GM19239 (cell line): ENCODE measurements around the gene HJURP.

Experiments
- DNase-seq: peaks from one replicate; pipeline ENCODE4 v3.0.0; 2011; ENCODE audit warnings: low spot score; ENCODE audit not compliant: insufficient read length
- FAIRE-seq: peaks from 2 replicates; lab custom pipeline; 2011; peaks lifted over from hg19 to GRCh38; lab: Jason Lieb, UNC

The HJURP gene

GRCh38 chr2:233816771-233817170 is 37.6 kb downstream of the HJURP start:
- no peak for FAIRE-seq
- DNase-seq, result no peak

GRCh38 chr2:233816334-233816733 is 38.0 kb downstream of the HJURP start:
- no peak for FAIRE-seq

GRCh38 chr2:233815861-233816260 is 38.5 kb downstream of the HJURP start:
- FAIRE-seq (no peak), DNase-seq (no peak)

More at GRCh38 chr2:233816334-233816733, 38.0 kb downstream of the HJURP start:
- DNase-seq, result no peak

- no peak for DNase-seq
- no peak for FAIRE-seq
Observed at GRCh38 chr2:233814056-233814835, 40.1 kb downstream of the HJURP start.

- FAIRE-seq, result no peak
- DNase-seq, result no peak
Observed at GRCh38 chr2:233813236-233814055, 40.9 kb downstream of the HJURP start.

- DNase-seq (no peak), FAIRE-seq (no peak)
Observed at GRCh38 chr2:233811732-233812131, 42.6 kb downstream of the HJURP start.

GRCh38 chr2:233811087-233811486 is 43.2 kb downstream of the HJURP start:
- FAIRE-seq (no peak), DNase-seq (no peak)

GRCh38 chr2:233810385-233810784 is 44.0 kb downstream of the HJURP start:
- DNase-seq, result no peak
- FAIRE-seq, result no peak

- no peak for DNase-seq
Observed at GRCh38 chr2:233807966-233808935, 46.1 kb downstream of the HJURP start.

GRCh38 chr2:233807215-233807865 is 47.0 kb downstream of the HJURP start:
- FAIRE-seq, result no peak
- no peak for DNase-seq

More at GRCh38 chr2:233807966-233808935, 46.1 kb downstream of the HJURP start:
- FAIRE-seq, result no peak

GRCh38 chr2:233803994-233804393 is 50.3 kb downstream of the HJURP start:
- no peak for FAIRE-seq
- no peak for DNase-seq

GRCh38 chr2:233803292-233803911 is 50.9 kb downstream of the HJURP start:
- no peak for FAIRE-seq
- DNase-seq, result no peak

- DNase-seq (no peak), FAIRE-seq (no peak)
Observed at GRCh38 chr2:233802132-233802815, 52.1 kb downstream of the HJURP start.

- DNase-seq (no peak), FAIRE-seq (no peak)
Observed at GRCh38 chr2:233801357-233802131, 52.8 kb downstream of the HJURP start.

- DNase-seq (no peak), FAIRE-seq (no peak)
Observed at GRCh38 chr2:233800208-233800607, 54.1 kb downstream of the HJURP start.

- FAIRE-seq (no peak), DNase-seq (no peak)
Observed at GRCh38 chr2:233799716-233800115, 54.6 kb downstream of the HJURP start.

- DNase-seq, result no peak
- no peak for FAIRE-seq
Observed at GRCh38 chr2:233799087-233799665, 55.2 kb downstream of the HJURP start.
